Measurements from ENCODE around the gene NABP1. TPM values are rescaled to one million over a fixed set of nuclear protein-coding genes. Genes with fewer than 3 reads are reported as not detected.

Gene NABP1
- polyA plus RNA-seq, 1 donor from 2014 or later = 1.5 TPM

GRCh38 chr2:191680639-191681038, 2.7 kb downstream of the NABP1 start:
- Histone ChIP-seq H3K4me2 (ENCODE audit: low read length) (no peak overlapping the region), H3K9me3 (ENCODE audit: low read length) (no peaks in the 10 kb centered on the region), H3F3A (ENCODE audit: insufficient read depth, low read length, poor library complexity, severe bottlenecking) (no peaks in the 10 kb centered on the region), H3K36me3 (ENCODE audit: insufficient read depth, low read length) (no peaks in the 10 kb centered on the region), H4K20me1 (ENCODE audit: insufficient read depth) (no peaks in the 10 kb centered on the region), H3K4me3 (ENCODE audit: low read length) (no peak overlapping the region), H3K27ac (ENCODE audit: low read length) (no peak overlapping the region), H3K9ac (ENCODE audit: low read length) (no peak overlapping the region), H3K9me2 (ENCODE audit: insufficient read depth, low read length) (no peaks in the 10 kb centered on the region), H3K79me2 (replicated peaks; ENCODE audit: insufficient read depth, low read length) (no peaks in the 10 kb centered on the region), H2AFZ (ENCODE audit: low read depth, low read length) (no peak overlapping the region), H3K27me3 (ENCODE audit: insufficient read depth, low read depth, low read length) (peaks cover 3% of the 10 kb centered on the region)
- TF ChIP-seq SMC3 (conservative IDR thresholded peaks at IDR 0.05; ENCODE audit: poor library complexity) = no peak
- TF ChIP-seq REST (IDR thresholded peaks at IDR 0.05; ENCODE audit: borderline replicate concordance) = no peak
- no peak for TF ChIP-seq EP300 (conservative IDR thresholded peaks at IDR 0.05; ENCODE audit: poor library complexity, severe bottlenecking)
- no peak for TF ChIP-seq CTCF (IDR thresholded peaks at IDR 0.05; ENCODE audit: poor library complexity, severe bottlenecking)
- no peak for TF ChIP-seq TAF1 (IDR thresholded peaks at IDR 0.05; ENCODE audit: low read depth)

GRCh38 chr2:191682126-191682525, 4.2 kb downstream of the NABP1 start:
- no peaks in the 10 kb centered on the region for H3K79me2 ChIP-seq (replicated peaks; ENCODE audit: insufficient read depth, low read length)
- no peaks in the 10 kb centered on the region for H3K36me3 ChIP-seq (ENCODE audit: insufficient read depth, low read length)
- TF ChIP-seq RAD21 (conservative IDR thresholded peaks at IDR 0.05) = no peak
- no peak for TF ChIP-seq MXI1 (conservative IDR thresholded peaks at IDR 0.05; ENCODE audit: poor library complexity, severe bottlenecking)
- TF ChIP-seq SMC3 (conservative IDR thresholded peaks at IDR 0.05; ENCODE audit: poor library complexity) = no peak
- TF ChIP-seq EZH2 (IDR thresholded peaks at IDR 0.05; ENCODE audit: borderline replicate concordance, insufficient read depth, low read length, poor library complexity, severe bottlenecking) = no peak
- TF ChIP-seq EP300 (conservative IDR thresholded peaks at IDR 0.05; ENCODE audit: poor library complexity, severe bottlenecking) = no peak
- no peak for TF ChIP-seq REST (IDR thresholded peaks at IDR 0.05; ENCODE audit: borderline replicate concordance)
- TF ChIP-seq POLR2AphosphoS5 (IDR thresholded peaks at IDR 0.05) = no peak
- no peak for TF ChIP-seq TAF1 (IDR thresholded peaks at IDR 0.05; ENCODE audit: low read depth)
- TF ChIP-seq CTCF (IDR thresholded peaks at IDR 0.05; ENCODE audit: poor library complexity, severe bottlenecking) = no peak
- no peaks in the 10 kb centered on the region for H3K9me3 ChIP-seq (ENCODE audit: low read length)
- no peaks in the 10 kb centered on the region for H3K9me2 ChIP-seq (ENCODE audit: insufficient read depth, low read length)
- H3K9ac ChIP-seq (ENCODE audit: low read length) = no peak overlapping the region
- no peak overlapping the region for H2AFZ ChIP-seq (ENCODE audit: low read depth, low read length)
- no peaks in the 10 kb centered on the region for H4K20me1 ChIP-seq (ENCODE audit: insufficient read depth)
- H3F3A ChIP-seq (ENCODE audit: insufficient read depth, low read length, poor library complexity, severe bottlenecking) = no peaks in the 10 kb centered on the region
- H3K27ac ChIP-seq (ENCODE audit: low read length) = no peak overlapping the region
- H3K4me3 ChIP-seq (ENCODE audit: low read length) = no peak overlapping the region
- peaks cover 3% of the 10 kb centered on the region for H3K27me3 ChIP-seq (ENCODE audit: insufficient read depth, low read depth, low read length)
- no peak overlapping the region for H3K4me2 ChIP-seq (ENCODE audit: low read length)

All from neural cell (in vitro differentiated cells).